ENCODE measurements around the gene AKNA. TPM values are rescaled to one million over a fixed set of nuclear protein-coding genes. Genes with fewer than 3 reads are reported as not detected.

Gene AKNA
- total and polyA plus RNA-seq, 2 of the 8 experiments (the other 6 are each of a cell fraction or from before 2014, with no cell fraction given): 21.0 to 27.4 TPM

- Histone ChIP-seq H3K79me1 (ENCODE audit: low read depth, low read length) (peaks cover 3% of the 10 kb centered on the region; the same call in 1 of the 2 replicates), H2BK15ac (ENCODE audit: low read length) (peak overlapping the region; percentile 89; the same call in 1 of the 2 replicates), H4K20me1 (replicated peaks in 1 of 2; ENCODE audit: control insufficient read depth in 1 of 2, insufficient read depth in 2 of 2, low read length in 2 of 2) (no peaks in the 10 kb centered on the region), H3K56ac (replicated peaks; ENCODE audit: insufficient read length, low read depth, low read length) (no peak overlapping the region), H2BK5ac (ENCODE audit: low read depth, low read length) (peak overlapping the region; percentile 69; the same call in 1 of the 2 replicates), H4K8ac (ENCODE audit: extremely low read depth, insufficient read depth, low read length) (peak overlapping the region; percentile 41; the same call in 1 of the 2 replicates), H3K4ac (replicated peaks; ENCODE audit: insufficient read length, low read depth, low read length) (peak overlapping the region; percentile 74), H3K4me2 (ENCODE audit: insufficient read depth in 1 of 2, low read depth in 2 of 2, low read length in 2 of 2) (peak overlapping the region in 1 of 2 experiments; percentile 56; a peak in 2 of 4 replicates), H3K23ac (ENCODE audit: insufficient read length) (no peak overlapping the region), H3K18ac (ENCODE audit: extremely low read depth, low read length) (no peak overlapping the region), H4K91ac (replicated peaks; ENCODE audit: insufficient read length, low read length) (peak overlapping the region; percentile 95), H3K4me3 (ENCODE audit: extremely low read depth in 1 of 4, insufficient read depth in 2 of 4, low read depth in 3 of 4, low read length in 4 of 4) (no peak overlapping the region), H3K79me2 (ENCODE audit: control insufficient read depth in 1 of 2, insufficient read depth in 2 of 2, low read length in 2 of 2) (peaks cover 0 to 6% of the 10 kb centered on the region in 2 experiments; a peak in 1 of 4 replicates), H2BK12ac (ENCODE audit: low read depth, low read length) (0 out of 2 replicates have a peak overlapping the region, but pooled peaks have one; percentile 94), H3K23me2 (ENCODE audit: low read depth, low read length) (no peaks in the 10 kb centered on the region), H3K27me3 (replicated peaks in 1 of 4; ENCODE audit: control insufficient read depth in 3 of 4, extremely low read depth in 1 of 4, insufficient read depth in 3 of 4, low read length in 3 of 4) (no peaks in the 10 kb centered on the region; a peak in 1 of 7 replicates), H3K4me1 (replicated peaks in 1 of 4; ENCODE audit: control insufficient read depth in 3 of 4, insufficient read depth in 4 of 4, low read length in 3 of 4) (peaks cover 19 to 41% (median 29%) of the 10 kb centered on the region in 4 experiments), H4K5ac (ENCODE audit: insufficient read length, low read depth, low read length) (no peak overlapping the region), H2AK5ac (ENCODE audit: low read depth, low read length) (peak overlapping the region; percentile 94; the same call in 1 of the 2 replicates), H3K9ac (replicated peaks in 1 of 4; ENCODE audit: extremely low read depth in 1 of 4, low read depth in 3 of 4, low read length in 3 of 4) (no peak overlapping the region), H3K9me3 (ENCODE audit: insufficient read depth in 2 of 2, low read depth in 1 of 2, low read length in 1 of 2) (no peaks in the 10 kb centered on the region), H2BK120ac (replicated peaks; ENCODE audit: low read depth, low read length) (peak overlapping the region; percentile 51), H2AFZ (ENCODE audit: low read length) (no peak overlapping the region), H3K14ac (ENCODE audit: insufficient read length) (no peak overlapping the region), H3K27ac (ENCODE audit: low read depth, low read length) (no peak overlapping the region), H2BK20ac (ENCODE audit: low read length) (peak overlapping the region; percentile 98; the same call in 1 of the 2 replicates), H3K36me3 (ENCODE audit: control insufficient read depth in 2 of 4, insufficient read depth in 4 of 4, low read length in 3 of 4) (peaks cover 0 to 2% (median 0%) of the 10 kb centered on the region in 4 experiments; a peak in 1 of 8 replicates)
- FAIRE-seq (no peak), DNase-seq (ENCODE audit: low read depth in 1 of 2, low spot score in 2 of 2) (no peak)
- POLR2A ChIA-PET (ENCODE audit: partially characterized antibody): interaction anchor here (0.6 to 10.9 kb wide), 8 partner anchors 8 to 354 kb away, joined by 3 to 67 read pairs (median 4); no protein-coding TSS in a partner anchor
- CTCF ChIA-PET (ENCODE audit: partially characterized antibody): interaction anchor here (0.7 to 4.6 kb wide), 8 partner anchors 15 to 292 kb away, joined by 3 to 20 read pairs (median 4); no protein-coding TSS in a partner anchor
- 81% methylated on average over 9 of the region's 9 CpGs; no CpG with 5 or more reads in 1 of the 2 experiments for WGBS, 2 experiments (ENCODE audit: extremely low coverage in 1 of 2, insufficient coverage in 1 of 2, insufficient read length in 1 of 2, insufficient replicate concordance in 2 of 2, low coverage in 1 of 2, low lambda C conversion rate in 2 of 2, missing lambda C conversion rate in 1 of 2)
- TF ChIP-seq CHD1 (IDR thresholded peaks at IDR 0.05; ENCODE audit: low read depth, low read length) (no peak), JUND (IDR thresholded peaks at IDR 0.05; ENCODE audit: low read length) (no peak), SIX5 (IDR thresholded peaks at IDR 0.05; ENCODE audit: low read depth, low read length) (no peak), CTCF (IDR thresholded peaks at IDR 0.05; ENCODE audit: control extremely low read depth in 1 of 3, insufficient read depth in 1 of 3, low read depth in 1 of 3, low read length in 3 of 3) (no peak), SUZ12 (IDR thresholded peaks at IDR 0.05; ENCODE audit: low read length) (no peak), CREB1 (IDR thresholded peaks at IDR 0.05) (no peak), SP4 (IDR thresholded peaks at IDR 0.05; ENCODE audit: low read length) (no peak), NRF1 (IDR thresholded peaks at IDR 0.05; ENCODE audit: low read depth, low read length) (no peak), RAD21 (IDR thresholded peaks at IDR 0.05 in 1 of 2, conservative IDR thresholded peaks at IDR 0.05 in 1 of 2; ENCODE audit: low read depth in 2 of 2, low read length in 2 of 2) (no peak), SIRT6 (IDR thresholded peaks at IDR 0.05; ENCODE audit: low read length) (no peak)
Observed at GRCh38 chr9:114388764-114389375, 1.1 kb upstream of the AKNA start.
